CD4-positive, alpha-beta T cell (primary cell): ENCODE data around the gene ASB5. TPM values are rescaled to one million over a fixed set of nuclear protein-coding genes. Genes with fewer than 3 reads are reported as not detected.

Experiments
- ATAC-seq: fragments of 200-7000 bp; cut with Tn5 transposase; one replicate; pipeline ENCODE4 v1.10.0; 2022; ENCODE audit warnings: mild to moderate bottlenecking; ENCODE audit not compliant: poor library complexity
- CTCF ChIA-PET: fragments of 350-600 bp; sonication (Branson Sonifier 250); formaldehyde crosslinking; loops from one replicate; lab custom pipeline; 2021; ENCODE audit warnings: antibody characterized with exemption, inconsistent platforms; lab: Charles Lee
- POLR2A ChIA-PET: fragments of 350-600 bp; sonication (Branson Sonifier 250); formaldehyde crosslinking; loops from one replicate; lab custom pipeline; 2021; ENCODE audit warnings: antibody characterized with exemption, inconsistent platforms; lab: Charles Lee
- DNase-seq, 14 experiments: peaks; one replicate each; pipeline ENCODE4 v3.0.0-alpha.2; 2013 to 2020; ENCODE audit warnings: mixed read lengths in 2 of 14
- H3K27ac ChIP-seq, 2 donors: one replicate each; pipeline versions ENCODE4 v1.5.1 to v1.7.0; 2013; ENCODE audit warnings: low read length in 2 of 2, low read depth in 1 of 2, mild to moderate bottlenecking in 1 of 2
- H3K27me3 ChIP-seq, 2 experiments: 1 replicate in 1 of 2; 2 replicates in 1 of 2; pipeline versions ENCODE4 v1.6.1 to v1.7.0; 2013; ENCODE audit warnings: low read length in 2 of 2, control low read depth in 1 of 2, mild to moderate bottlenecking in 1 of 2, moderate library complexity in 1 of 2; ENCODE audit not compliant: insufficient read depth in 2 of 2, control insufficient read depth in 1 of 2
- H3K36me3 ChIP-seq: one replicate; pipeline ENCODE4 v1.6.1; 2013; ENCODE audit warnings: low read length, control low read depth; ENCODE audit not compliant: insufficient read depth
- H3K4me1 ChIP-seq: one replicate; pipeline ENCODE4 v1.6.1; 2013; ENCODE audit warnings: low read length, control low read depth; ENCODE audit not compliant: insufficient read depth
- H3K4me3 ChIP-seq: one replicate; pipeline ENCODE4 v1.5.1; 2013; ENCODE audit warnings: mild to moderate bottlenecking, low read length, moderate library complexity
- H3K9me3 ChIP-seq, 2 experiments: 1 replicate in 1 of 2; 2 replicates in 1 of 2; pipeline versions ENCODE4 v1.6.1 to v1.7.0; 2013; ENCODE audit warnings: low read length in 2 of 2, mild to moderate bottlenecking in 2 of 2, control low read depth in 1 of 2, moderate library complexity in 1 of 2; ENCODE audit not compliant: control insufficient read depth in 1 of 2, insufficient read depth in 1 of 2
- H3K27ac Mint-ChIP-seq: one replicate; pipeline ENCODE4 v1.8.0; 2020; ENCODE audit warnings: mixed read lengths
- H3K27me3 Mint-ChIP-seq: one replicate; pipeline ENCODE4 v1.8.0; 2021; ENCODE audit warnings: mixed read lengths
- H3K36me3 Mint-ChIP-seq: one replicate; pipeline ENCODE4 v1.8.0; 2021; ENCODE audit warnings: low read depth, mixed read lengths
- H3K4me1 Mint-ChIP-seq: one replicate; pipeline ENCODE4 v1.8.0; 2021; ENCODE audit warnings: low read depth, mixed read lengths
- H3K4me3 Mint-ChIP-seq: one replicate; pipeline ENCODE4 v1.8.0; 2020; ENCODE audit warnings: mild to moderate bottlenecking, mixed read lengths
- H3K9me3 Mint-ChIP-seq: one replicate; pipeline ENCODE4 v1.8.0; 2020; ENCODE audit warnings: mixed read lengths
- intact Hi-C, 2 experiments: fragments of 100-400 bp; cut with DNase I in 1 of 2; cut with micrococcal nuclease in 1 of 2; formaldehyde crosslinking; loops; one replicate each; pipeline versions ENCODE4 v1.15.1 to v1.9.0; 2023 to 2025; cut with DNase I, micrococcal nuclease
- total RNA-seq, 174 experiments: library from RNA in 2 of 174; stranded (reverse) in 2 of 174; gene quantifications; one replicate each; pipeline ENCODE4 v1.2.3 and lab custom pipeline; 2021 to 2026
- TF ChIP-seq, protein P1 (sequence below): fragments of 200-600 bp; IDR thresholded peaks from one replicate; pipeline ENCODE4 v1.8.0; 2022; ENCODE audit warnings: antibody characterized with exemption, mild to moderate bottlenecking

Gene ASB5
- total RNA-seq, 2 experiments from 2014 or later = not detected

DNA sequence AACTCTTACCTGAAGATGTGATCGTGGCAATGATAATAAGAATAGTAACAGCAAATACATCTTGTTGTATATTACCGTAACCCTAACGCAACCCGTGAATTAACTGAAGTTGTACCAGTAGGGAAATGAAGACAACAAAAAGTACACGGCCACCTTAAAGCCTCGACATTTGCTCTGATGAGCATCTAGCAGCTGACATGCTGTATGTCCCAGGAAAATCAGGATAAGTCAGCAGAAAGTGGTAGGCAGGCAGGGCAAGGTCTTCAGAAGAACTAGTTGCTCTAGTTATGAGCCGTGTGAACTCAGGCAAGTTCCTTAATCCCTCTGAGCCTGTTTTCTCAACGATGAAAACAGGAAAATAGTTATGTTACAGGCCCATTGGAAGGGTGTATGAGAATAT, 7.7 kb upstream of the ASB5 start:
- ATAC-seq (no peak), DNase-seq (no peak)
- H3K4me3 ChIP-seq = no peak overlapping the region
- H3K4me1 ChIP-seq = no peaks in the 10 kb centered on the region
- H3K4me1 Mint-ChIP-seq = no peaks in the 10 kb centered on the region
- H3K9me3 ChIP-seq = no peaks in the 10 kb centered on the region
- H3K27ac Mint-ChIP-seq = no peak overlapping the region
- ChIA-PET POLR2A (no interaction called here), CTCF (no interaction called here)
- H3K9me3 Mint-ChIP-seq = peaks cover 2% of the 10 kb centered on the region
- H3K36me3 ChIP-seq = no peaks in the 10 kb centered on the region
- no peaks in the 10 kb centered on the region for H3K36me3 Mint-ChIP-seq
- H3K27me3 Mint-ChIP-seq = peaks cover 38% of the 10 kb centered on the region
- TF ChIP-seq, protein P1, sequence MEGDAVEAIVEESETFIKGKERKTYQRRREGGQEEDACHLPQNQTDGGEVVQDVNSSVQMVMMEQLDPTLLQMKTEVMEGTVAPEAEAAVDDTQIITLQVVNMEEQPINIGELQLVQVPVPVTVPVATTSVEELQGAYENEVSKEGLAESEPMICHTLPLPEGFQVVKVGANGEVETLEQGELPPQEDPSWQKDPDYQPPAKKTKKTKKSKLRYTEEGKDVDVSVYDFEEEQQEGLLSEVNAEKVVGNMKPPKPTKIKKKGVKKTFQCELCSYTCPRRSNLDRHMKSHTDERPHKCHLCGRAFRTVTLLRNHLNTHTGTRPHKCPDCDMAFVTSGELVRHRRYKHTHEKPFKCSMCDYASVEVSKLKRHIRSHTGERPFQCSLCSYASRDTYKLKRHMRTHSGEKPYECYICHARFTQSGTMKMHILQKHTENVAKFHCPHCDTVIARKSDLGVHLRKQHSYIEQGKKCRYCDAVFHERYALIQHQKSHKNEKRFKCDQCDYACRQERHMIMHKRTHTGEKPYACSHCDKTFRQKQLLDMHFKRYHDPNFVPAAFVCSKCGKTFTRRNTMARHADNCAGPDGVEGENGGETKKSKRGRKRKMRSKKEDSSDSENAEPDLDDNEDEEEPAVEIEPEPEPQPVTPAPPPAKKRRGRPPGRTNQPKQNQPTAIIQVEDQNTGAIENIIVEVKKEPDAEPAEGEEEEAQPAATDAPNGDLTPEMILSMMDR = no peak
- intact Hi-C loops = no loop called here
- H3K4me3 Mint-ChIP-seq = no peak overlapping the region
- H3K27me3 ChIP-seq = peaks cover 0 to 11% of the 10 kb centered on the region in 2 experiments
- no peak overlapping the region for H3K27ac ChIP-seq

DNA sequence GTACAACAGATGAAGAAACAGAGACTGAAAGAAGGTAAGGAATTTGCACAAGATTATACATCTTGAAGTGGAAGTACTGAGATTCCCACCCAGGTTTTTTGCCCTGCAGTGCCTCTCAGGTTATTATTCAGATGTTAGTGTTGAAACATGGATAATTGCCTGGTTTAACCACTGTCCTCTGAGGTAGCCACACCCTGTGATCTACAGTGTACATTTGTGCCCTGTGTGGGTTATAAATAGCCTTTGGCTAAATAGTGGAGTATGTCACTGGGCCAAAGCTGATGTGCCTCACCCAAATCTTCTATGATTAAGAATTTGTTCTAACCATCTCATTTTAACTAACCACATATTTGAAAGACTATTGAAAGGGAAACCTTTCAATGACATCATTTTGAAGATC, 5.4 kb upstream of the ASB5 start:
- H3K4me1 ChIP-seq = no peaks in the 10 kb centered on the region
- CTCF ChIA-PET = no interaction called here
- POLR2A ChIA-PET = no interaction called here
- no peaks in the 10 kb centered on the region for H3K9me3 ChIP-seq
- intact Hi-C loops = no loop called here
- Mint-ChIP-seq H3K27ac (no peak overlapping the region), H3K4me3 (no peak overlapping the region), H3K9me3 (no peaks in the 10 kb centered on the region), H3K27me3 (peaks cover 22% of the 10 kb centered on the region), H3K36me3 (no peaks in the 10 kb centered on the region), H3K4me1 (no peaks in the 10 kb centered on the region)
- H3K4me3 ChIP-seq = no peak overlapping the region
- TF ChIP-seq, protein P1 = no peak
- no peak for DNase-seq
- no peak overlapping the region for H3K27ac ChIP-seq
- H3K27me3 ChIP-seq = peaks cover 0 to 12% of the 10 kb centered on the region in 2 experiments
- ATAC-seq = no peak
- no peaks in the 10 kb centered on the region for H3K36me3 ChIP-seq

- TF ChIP-seq, protein P1 = no peak
- H3K9me3 ChIP-seq = no peaks in the 10 kb centered on the region
- Mint-ChIP-seq H3K27ac (no peak overlapping the region), H3K27me3 (peaks cover 22% of the 10 kb centered on the region), H3K9me3 (no peaks in the 10 kb centered on the region), H3K36me3 (no peaks in the 10 kb centered on the region), H3K4me3 (no peak overlapping the region), H3K4me1 (no peaks in the 10 kb centered on the region)
- H3K4me3 ChIP-seq = no peak overlapping the region
- CTCF ChIA-PET = no interaction called here
- intact Hi-C loops = no loop called here
- H3K4me1 ChIP-seq = no peaks in the 10 kb centered on the region
- no peak overlapping the region for H3K27ac ChIP-seq
- H3K36me3 ChIP-seq = no peaks in the 10 kb centered on the region
- no peak for ATAC-seq
- POLR2A ChIA-PET = no interaction called here
- H3K27me3 ChIP-seq = peaks cover 0 to 12% of the 10 kb centered on the region in 2 experiments
- DNase-seq = no peak
These were observed 4.7 kb upstream of the ASB5 start for GRCh38 chr4:176273736-176274135.
